Upper lobe of left lung (tissue), 4 donors: ENCODE measurements around the gene ACER1.
"Not testable (repeated sequence)": the region's sequence is repeated elsewhere in the genome, so short reads cannot be mapped to it uniquely, and the experiment has no call there.

ENCODE experiments used
- CTCF ChIP-seq, 6 experiments: fragments of 450-650 bp in 4 of 6; fragments of 200-600 bp in 2 of 6; sonication (generic) in 2 of 6; IDR thresholded peaks; one replicate each; pipeline ENCODE4 v1.5.1; 2016 to 2019; ENCODE audit warnings: antibody characterized with exemption in 6 of 6
- EP300 ChIP-seq, 4 donors: sonication (generic); formaldehyde crosslinking; IDR thresholded peaks; one replicate each; pipeline ENCODE4 v1.5.1; 2017; ENCODE audit warnings: antibody characterized with exemption in 4 of 4, control low read depth in 2 of 4
- POLR2A ChIP-seq, 4 donors: fragments of 450-650 bp; IDR thresholded peaks; one replicate each; pipeline ENCODE4 v1.5.1; 2016 to 2017; ENCODE audit warnings: antibody characterized with exemption in 4 of 4, mild to moderate bottlenecking in 2 of 4
- POLR2AphosphoS5 ChIP-seq, 2 donors: sonication (generic); formaldehyde crosslinking; IDR thresholded peaks; one replicate each; pipeline ENCODE4 v1.5.1; 2017; ENCODE audit warnings: antibody characterized with exemption in 2 of 2

- TF ChIP-seq CTCF, POLR2A, EP300, POLR2AphosphoS5 (IDR thresholded peaks at IDR 0.05): not testable (repeated sequence)
These were observed 22.1 kb upstream of the ACER1 start for GRCh38 chr19:6355321-6356040.
